NCI-H2196 treated with DMSO at 0.1 percent for 48 hours (cell line): ENCODE data around the gene NACA.
"Not testable (repeated sequence)": the region's sequence is repeated elsewhere in the genome, so short reads cannot be mapped to it uniquely, and the experiment has no call there.

ENCODE experiments used
- DNase-seq: peaks from one replicate; lab custom pipeline; 2025; ENCODE audit not compliant: unreplicated experiment; lab: John Stamatoyannopoulos, UW

Gene NACA

DNA sequence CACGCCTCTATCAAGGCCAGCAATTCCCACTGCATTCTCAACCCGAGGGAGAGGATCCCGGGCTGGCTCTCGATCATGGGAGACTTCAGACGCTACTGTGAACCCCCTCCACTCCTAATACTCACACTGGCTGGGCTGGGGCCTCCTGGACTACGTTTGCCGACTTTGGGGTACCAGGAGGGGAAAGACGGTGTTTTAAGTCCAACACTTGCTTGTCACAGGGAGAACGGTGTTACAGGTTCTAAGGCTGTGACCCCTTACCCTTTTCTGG, 463 bp downstream of the NACA start:
- DNase-seq, result no peak

DNA sequence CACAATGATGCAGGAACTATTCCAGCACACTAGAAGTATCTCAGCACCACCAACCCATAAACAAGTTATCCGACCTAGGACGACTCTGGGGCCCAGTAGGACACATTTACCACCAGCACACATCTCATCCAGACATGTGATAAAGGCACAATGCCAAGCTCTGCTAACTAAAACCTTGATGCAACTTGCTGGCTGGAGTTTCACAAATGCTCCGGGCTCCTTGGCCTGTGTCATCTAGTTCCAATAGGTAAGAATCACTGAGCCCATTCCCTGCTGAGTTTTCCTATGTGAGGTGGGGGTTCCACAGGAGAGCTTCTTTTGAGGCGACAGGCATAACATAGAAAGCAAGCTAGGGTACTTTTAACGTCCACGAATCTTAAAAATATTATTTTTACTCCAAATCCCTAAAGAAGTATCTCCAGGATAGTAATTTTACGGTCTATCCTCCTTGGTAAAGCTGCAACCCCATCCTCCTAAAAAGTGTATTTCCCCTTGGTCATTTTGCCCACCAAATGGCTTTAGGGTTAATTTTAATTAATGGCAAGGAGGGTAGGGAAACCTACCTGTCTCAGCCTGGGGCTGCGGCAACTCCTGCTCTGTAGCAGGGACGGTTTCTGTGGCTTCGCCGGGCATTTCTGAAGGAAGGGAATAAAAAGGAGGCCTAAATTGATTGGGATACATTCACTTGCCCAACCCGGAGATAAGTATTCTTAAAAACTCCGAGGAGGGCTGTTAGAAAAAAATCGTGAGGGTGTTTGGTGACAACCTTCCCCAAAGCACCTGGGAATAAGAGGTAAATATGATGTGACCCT, 1.0 kb downstream of the NACA start:
- DNase-seq, result no peak

DNA sequence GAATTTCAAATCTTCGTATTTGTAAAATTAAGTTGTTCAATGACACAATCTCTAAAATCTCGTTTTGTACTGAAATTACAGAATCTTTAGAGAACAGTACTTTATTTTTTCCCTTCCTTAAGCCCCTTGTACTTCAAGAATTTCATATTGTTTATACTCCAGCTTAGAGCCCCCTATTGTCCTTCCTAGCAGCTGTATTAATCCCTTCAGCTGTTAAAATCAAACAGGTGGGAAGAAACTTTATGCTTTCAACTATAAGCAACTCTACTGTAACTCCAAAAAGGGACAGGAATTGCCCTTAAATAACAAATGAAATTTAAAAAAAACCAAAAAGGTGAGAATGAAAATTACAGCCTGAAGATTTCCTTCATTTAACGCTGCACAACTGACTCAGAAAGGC, 1.7 kb downstream of the NACA start:
- DNase-seq, result no peak

DNA sequence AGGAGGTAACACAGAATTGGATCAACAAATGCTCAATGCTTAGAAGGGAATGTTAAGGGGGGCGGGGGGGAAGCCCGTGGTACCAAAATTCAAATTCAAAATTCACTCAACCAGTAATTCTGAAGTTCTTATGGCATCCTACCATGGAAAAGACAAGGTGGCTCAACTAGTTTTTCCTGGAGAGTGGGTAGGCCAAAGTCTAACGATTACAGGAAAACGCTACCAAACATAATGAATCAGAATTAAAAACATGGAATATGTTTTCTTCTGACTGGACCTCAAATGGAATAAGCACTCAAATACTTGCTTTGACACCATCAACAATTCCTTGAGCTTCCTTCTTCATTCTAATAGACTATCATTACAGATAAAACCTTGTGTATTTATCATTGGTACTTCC, 2.3 kb downstream of the NACA start:
- no peak for DNase-seq

DNA sequence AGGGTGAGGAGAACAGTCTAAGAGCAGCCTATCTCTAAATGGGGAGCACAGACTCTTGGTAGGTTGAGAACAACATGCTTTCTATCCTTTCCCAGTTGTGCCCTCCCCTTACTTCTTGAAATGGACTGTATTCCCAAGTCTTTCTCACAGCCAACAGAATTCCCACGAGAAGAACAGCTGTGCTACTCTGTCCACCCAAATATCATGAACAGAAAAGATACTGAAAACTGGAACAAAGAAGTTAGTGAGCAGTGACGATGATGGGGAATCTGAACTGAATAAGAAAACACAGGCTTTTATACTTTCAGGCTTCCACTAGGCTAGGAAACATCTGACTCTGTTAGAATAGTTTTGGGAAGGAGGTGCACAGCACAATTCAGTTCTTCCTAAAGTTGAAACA, 3.4 kb downstream of the NACA start:
- DNase-seq, result no peak

DNA sequence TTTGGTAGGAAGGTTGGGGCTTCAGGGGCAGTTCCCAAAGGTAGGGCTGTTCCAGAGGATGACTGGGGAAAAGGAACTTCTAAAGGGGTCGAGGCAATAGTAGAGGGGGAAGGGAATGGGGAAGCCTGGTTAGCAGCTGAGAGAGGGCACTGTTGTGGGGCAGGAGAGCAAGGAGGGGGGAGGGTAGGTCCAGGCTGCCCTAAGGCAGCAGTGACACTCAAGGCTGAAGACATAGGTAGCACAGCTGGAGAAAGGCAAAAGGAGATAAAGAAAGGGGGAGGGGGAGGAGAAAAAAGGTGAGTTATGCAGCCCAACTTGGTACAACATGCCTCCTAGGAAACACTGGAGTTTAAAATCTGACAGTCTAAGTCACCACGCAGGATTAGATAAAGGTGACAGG, 3.9 kb downstream of the NACA start:
- DNase-seq, result no peak

DNA sequence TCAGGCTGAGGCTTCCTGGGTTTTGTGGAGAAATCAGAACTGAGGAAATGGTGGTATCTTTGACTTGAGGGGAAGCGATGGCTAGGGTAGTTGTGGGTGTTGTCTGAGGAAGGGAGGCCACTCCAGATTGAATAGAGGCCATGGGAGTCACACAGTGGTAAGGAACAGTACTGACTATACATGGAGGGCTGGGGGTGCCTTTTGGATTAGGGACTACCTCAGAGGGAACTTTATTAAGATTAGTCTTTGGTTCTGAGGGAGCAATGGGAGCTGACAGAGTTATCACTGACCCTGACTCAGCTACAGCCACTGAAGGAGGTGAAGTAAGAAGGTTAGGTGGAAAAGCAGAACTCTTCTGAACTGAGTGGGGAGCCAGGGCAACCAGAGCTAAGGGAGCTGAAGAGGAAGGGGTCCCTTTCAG, 4.4 kb downstream of the NACA start:
- no peak for DNase-seq

DNA sequence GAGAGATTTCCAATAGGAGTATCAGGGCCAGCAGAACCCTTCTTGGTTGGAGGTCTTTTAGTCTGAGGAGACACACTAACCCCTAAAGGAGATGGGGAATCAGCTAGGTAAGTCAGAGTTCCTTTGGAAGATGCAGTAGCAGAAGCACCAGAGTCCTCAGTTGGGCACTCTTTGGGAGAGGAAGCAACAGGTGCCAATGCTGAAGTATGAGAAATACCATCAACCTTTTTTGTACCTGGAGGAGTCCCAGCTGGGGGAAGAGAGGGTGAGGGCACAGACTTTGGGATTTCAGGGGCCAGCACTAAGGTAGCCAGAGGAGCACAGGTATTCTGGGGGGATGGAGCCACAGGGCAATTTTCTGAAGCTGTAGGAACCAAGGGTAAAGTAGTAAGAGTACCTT, 6.0 kb downstream of the NACA start:
- DNase-seq, result no peak

DNA sequence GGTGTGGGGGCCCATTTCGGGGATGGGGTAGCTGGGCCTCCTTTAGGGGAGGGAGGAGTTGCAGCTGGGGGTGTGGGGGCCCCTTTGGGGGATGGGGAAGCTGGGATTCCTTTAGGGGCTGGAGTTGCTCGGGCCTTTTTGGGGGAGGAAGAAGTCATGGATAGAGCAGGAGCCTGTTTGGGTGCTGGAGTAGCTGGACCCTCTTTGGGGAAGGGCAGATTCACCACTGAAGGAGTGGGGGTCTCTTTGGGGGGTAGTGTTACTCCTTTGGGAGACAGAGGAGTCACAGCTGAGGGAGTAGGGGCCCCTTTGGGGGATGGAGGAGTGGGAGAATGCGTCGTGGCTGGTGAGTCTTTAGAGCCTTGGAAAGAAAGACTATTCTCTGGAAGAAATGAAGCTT, 6.5 kb downstream of the NACA start:
- DNase-seq, result no peak

DNA sequence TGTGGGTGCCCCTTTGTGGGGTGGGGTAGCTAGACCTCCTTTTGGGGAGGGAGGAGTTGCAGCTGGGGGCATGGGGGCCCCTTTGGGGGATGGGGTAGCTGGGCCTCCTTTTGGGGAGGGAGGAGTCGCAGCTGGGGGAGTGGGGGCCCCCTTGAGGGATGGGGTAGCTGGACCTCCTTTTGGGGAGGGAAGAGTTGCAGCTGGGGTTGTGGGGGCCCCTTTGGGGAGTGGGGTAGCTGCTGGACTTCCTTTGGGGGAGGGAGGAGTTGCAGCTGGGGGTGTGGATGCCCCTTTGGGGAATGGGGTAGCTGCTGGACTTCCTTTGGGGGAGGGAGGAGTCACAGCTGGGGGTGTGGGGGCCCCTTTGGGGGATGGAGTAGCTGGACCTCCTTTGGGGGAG, 7.0 kb downstream of the NACA start:
- DNase-seq, result no peak

DNA sequence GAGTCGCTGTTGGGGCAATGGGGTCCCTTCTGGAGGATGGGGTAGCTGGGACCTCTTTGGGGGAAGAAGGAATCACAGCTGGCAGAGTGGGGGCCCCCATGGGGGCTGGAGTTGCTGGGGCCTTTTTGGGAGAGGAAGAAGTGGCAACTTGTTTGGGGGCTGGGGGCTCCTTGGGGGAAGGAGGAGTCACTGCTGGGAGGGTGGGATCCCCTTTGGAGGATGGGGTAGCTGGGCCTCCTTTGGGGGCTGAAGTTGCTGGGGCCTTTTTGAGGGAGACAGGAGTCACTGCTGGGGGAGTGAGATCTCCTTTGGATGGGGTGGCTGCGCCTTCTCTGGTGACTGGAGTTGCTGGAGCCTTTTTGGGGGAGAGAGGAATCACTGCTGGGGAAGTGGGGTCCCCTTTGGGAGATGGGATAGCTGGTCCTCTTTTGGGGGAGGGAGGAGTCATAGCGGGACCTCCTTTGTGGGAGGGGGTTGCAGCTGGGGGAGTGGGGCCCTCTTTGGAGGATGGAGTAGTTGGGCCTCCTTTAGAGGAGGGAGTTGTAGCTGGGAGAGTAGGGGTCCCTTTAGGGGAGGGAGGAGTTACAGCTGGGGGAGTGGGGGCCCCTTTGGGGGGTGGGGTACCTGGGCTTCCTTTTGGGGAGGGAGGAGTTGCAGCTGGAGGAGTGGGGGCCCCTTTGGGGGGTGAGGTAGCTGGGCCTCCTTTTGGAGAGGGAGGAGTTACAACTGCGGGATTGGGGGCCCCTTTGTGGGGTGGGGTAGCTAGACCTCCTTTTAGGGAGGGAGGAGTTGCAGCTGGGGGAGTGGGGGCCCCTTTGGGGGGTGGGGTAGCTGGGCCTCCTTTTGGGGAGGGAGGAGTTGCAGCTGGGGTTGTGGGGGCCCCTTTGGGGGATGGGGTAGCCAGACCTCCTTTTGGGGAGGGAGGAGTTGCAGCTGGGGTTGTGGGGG, 7.9 kb downstream of the NACA start:
- DNase-seq, result no peak

DNA sequence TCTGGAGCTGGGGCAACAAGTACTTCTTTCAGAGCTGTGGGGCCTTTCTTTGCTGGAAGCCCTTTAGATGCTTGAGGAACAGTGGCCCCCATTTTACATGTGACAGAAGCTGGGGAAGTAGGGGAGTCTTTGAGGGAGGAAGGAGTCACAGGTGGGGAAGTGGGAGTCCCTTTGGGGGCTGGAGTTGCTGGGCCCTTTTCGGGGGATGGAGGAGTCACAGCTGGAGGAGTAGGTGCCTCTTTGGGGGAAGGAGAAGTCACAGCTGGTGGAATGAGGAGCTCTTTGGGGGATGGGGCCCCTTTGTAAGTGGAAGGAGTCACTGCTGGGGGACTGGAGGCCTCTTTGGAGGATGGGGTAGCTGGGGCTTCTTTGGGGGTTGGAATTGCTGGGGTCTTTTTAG, 8.6 kb downstream of the NACA start:
- DNase-seq, result no peak

DNA sequence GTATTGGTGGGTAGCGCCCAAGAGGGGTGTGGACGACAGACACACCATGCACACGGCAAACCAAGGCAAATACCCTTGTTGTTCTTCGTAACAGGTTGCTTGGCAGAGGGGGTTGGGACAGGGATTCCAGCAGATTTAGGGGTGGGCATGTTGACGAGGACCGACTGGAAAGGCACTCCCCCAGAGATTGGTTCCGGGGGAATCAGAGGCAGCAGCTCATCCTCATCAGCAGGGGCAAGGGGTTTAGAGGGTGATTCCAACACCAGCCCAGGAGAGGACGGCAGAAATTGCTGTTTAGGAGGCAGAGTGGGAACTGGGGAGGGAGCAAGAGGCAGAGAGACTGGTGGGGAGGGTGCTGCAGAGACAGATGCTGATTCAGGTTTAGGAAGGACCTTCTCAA, 9.3 kb downstream of the NACA start:
- DNase-seq, result no peak

DNA sequence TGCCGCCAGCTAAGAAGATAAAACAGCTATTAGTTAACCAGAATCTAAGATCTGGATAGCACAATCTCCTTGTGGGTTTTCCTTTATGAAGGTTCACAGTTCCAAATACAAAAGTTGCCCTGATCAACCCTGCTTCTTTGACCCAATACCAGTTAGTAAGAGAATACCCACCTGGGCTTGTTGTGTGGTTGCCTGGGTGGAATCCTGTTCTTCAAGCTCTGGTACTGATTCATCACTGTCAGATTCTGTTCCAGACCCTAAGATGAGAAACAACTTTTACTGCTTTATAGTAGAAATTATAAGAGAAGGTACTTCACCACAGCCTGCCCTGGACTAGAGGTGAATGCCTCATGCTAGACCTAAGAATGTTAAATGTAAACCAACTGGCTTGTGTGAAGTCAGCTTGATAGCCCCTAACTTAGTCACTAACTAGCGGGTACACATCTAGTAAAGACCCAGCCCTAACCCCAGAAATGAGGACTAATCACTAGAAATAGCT, 10.6 kb downstream of the NACA start:
- DNase-seq, result no peak

DNA sequence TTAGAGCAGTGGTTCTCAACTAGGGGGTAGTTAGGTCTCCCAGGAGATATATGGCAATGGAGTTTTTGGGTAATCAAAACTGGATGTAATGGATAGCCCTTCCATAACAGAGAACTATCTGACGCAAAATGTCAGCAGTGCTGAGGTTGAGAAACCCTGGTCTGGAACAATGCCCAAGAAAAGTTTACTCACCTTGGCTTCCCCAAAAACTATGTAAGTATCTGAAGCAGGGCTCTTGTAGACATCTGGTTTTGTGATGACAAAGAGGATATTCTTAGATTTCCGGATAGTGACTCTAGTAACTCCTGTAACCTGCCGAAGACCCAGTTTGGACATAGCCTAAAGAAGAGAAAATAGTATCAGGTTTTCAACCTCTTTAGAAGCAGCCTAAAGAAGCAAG, 11.8 kb downstream of the NACA start:
- no peak for DNase-seq

DNA sequence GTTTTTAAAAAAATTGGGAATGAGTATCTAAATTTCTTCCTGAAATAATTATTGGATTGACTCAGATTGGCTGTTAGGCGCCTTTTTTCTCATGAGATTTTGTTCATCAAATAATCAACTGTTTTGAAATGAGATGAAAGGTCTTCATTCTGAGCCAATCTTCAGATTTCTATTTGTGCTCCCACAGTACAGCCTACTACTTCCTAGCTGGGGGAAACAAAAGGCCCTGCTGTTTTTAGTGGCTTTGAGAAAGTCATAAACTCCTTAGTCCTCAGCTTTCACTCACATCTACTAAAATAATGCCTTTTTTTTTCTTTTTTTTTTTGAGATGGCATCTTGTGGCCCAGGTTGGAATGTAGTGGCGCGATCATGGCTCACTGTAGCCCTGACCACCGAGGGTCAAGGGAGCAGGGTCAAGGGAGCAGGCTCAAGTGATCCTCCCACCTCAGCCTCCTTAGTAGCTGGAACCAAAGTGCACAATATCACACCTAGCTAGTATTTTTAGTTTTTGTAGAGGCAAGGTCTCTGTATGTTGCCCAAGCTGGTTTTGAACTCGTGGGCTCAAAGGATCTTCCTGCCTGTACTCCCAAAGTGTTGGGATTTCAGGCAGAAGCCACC, 15.2 kb downstream of the NACA start:
- DNase-seq, result no peak

DNA sequence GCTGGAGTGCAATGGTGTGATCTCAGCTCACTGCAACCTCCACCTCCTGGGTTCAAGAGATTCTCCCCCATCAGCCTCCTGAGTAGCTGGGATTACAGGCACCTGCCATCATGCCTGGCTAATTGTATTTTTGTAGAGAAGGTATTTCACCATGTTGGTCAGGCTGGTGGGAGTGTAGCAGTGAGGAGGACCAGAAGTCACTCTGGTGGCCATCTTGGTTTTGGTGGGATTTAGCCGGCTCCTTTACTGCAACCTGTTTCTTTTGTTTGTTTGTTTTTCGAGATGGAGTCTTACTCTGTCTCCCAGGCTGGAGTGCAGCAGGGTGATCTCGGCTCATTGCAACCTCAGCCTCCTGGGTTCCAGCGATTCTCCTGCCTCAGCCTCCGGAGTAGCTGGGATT, 20.6 kb downstream of the NACA start:
- not testable (repeated sequence) for DNase-seq

DNA sequence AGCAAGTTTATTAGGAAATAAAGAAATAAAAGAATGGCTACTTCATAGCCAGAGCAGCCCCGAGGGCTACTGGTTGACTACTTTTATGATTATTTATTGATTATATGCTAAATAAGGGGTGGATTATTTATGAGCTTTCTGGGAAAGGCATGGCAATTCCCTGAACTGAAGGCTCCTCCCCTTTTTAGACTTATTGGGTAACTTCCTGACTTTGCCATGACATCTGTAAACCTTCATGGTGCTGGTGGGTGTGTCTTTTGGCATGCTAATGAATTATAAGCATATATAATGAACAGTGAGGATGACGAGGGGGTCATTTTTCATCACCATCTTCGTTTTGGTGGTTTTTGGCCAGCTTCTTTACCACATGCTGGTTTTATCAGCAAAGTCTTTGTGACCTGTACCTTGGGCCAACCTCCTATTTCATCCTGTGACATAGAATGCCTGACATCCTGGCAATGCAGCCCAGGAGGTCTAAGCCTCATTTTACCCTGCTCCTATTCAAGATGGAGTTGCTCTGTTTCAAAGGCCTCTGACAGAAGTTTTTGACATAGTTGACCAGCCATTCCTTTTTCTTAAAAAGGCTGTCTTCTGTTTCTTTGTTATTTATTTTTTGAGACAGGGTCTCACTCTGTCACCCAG, 26.0 kb downstream of the NACA start:
- no peak for DNase-seq

DNA sequence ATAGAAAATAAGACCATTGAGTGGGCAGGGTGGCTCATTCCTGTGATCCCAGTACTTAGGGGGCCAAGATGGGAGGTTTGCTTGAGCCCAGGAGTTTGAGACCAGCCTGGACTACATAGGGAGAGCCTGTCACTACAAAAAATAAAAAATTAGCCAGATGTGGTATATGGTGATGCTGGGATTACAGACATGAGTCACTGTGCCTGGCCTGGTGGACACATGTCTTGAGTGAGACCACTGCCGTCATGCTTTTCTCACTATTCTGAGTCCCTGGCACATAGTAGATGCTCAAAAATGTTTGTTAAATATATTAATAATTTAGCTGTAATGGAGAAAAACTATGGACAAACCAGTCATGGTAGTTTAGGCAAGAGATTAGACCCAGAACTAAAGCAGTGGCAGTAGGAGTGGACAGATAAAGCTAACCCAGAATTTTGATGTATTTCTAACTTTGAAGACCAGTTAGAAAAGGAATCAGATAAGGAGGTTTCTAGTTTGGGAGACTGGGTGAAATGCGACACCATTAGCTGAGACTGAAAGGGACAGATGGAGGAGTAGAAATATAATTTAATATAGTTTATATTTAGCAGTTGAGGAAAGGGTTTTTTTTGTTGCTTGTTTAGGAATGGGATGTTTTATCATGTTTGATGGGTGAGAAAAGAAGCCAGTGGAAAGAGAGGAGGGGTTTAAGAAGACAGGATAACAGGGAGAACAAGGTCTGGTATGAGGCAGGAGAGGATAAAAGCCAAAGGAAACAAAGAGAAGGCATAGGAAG, 29.6 kb downstream of the NACA start:
- no peak for DNase-seq

DNA sequence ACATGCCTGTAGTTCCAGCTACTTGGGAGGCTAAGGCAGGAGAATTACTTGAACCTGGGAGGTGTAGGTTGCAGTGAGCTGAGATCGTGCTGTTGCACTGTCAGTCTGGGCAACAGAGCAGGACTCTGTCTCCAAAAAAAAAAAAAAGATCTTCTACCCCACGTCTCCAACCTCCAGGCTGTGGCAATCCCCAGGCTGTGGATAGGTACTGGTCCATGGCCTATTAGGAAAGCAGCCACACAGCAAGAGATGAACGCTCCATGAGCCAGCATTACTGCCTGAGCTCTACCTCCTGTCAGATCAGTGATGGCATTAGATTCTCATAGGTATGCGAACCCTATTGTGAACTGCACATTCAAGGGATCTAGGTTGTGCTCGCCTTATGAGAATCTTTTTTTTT, 30.9 kb downstream of the NACA start:
- DNase-seq, result no peak

DNA sequence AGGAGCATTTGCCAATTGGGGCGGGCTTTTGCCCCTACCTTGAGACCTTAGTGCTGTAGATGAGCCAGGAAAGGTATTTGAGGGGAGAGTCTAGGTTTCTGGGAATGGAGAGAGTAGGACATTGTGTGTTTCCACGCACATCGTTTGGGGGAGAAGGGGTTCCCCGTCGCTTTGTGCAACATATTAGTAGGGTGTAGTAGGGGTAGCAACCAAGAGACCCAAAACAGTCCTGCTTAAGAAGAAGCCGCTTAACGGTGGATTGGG, 36.3 kb downstream of the NACA start:
- DNase-seq, result no peak
